Type B pancreatic cell (in vitro differentiated cells): Measurements from ENCODE around the gene MYLK2. TPM values are rescaled to one million over a fixed set of nuclear protein-coding genes. Genes with fewer than 3 reads are reported as not detected.

Experiments
- DNase-seq: peaks from one replicate; pipeline ENCODE4 v3.0.0; 2021; ENCODE audit warnings: mixed read lengths; ENCODE audit not compliant: unreplicated experiment; ENCODE audit errors: extremely low spot score
- H3K27ac Mint-ChIP-seq: 2 replicates; pipeline ENCODE4 v1.8.0; 2021; ENCODE audit warnings: mild to moderate bottlenecking, mixed read lengths
- H3K27me3 Mint-ChIP-seq: 2 replicates; pipeline ENCODE4 v1.8.0; 2021; ENCODE audit warnings: mixed read lengths
- H3K36me3 Mint-ChIP-seq: 2 replicates; pipeline ENCODE4 v1.8.0; 2021; ENCODE audit warnings: mixed read lengths
- H3K4me1 Mint-ChIP-seq: one replicate; pipeline ENCODE4 v1.8.0; 2021; ENCODE audit warnings: mixed read lengths; ENCODE audit not compliant: unreplicated experiment
- H3K4me3 Mint-ChIP-seq: 2 replicates; pipeline ENCODE4 v1.8.0; 2021; ENCODE audit warnings: mild to moderate bottlenecking, mixed read lengths
- H3K9me3 Mint-ChIP-seq: 2 replicates; pipeline ENCODE4 v1.8.0; 2021; ENCODE audit warnings: mixed read lengths
- total RNA-seq: library from RNA; stranded (reverse); gene quantifications from 2 replicates; pipeline ENCODE4 v1.2.1, GENCODE V29; 2021; ENCODE audit warnings: low replicate concordance
- TF ChIP-seq, protein P1 (sequence below): fragments of 200-600 bp; sonication (generic); conservative IDR thresholded peaks from 2 replicates; pipeline ENCODE4 v1.5.0; 2021; ENCODE audit warnings: antibody characterized with exemption, mild to moderate bottlenecking

The MYLK2 gene
- total RNA-seq, 1 donor from 2014 or later = 0.77 TPM

DNA sequence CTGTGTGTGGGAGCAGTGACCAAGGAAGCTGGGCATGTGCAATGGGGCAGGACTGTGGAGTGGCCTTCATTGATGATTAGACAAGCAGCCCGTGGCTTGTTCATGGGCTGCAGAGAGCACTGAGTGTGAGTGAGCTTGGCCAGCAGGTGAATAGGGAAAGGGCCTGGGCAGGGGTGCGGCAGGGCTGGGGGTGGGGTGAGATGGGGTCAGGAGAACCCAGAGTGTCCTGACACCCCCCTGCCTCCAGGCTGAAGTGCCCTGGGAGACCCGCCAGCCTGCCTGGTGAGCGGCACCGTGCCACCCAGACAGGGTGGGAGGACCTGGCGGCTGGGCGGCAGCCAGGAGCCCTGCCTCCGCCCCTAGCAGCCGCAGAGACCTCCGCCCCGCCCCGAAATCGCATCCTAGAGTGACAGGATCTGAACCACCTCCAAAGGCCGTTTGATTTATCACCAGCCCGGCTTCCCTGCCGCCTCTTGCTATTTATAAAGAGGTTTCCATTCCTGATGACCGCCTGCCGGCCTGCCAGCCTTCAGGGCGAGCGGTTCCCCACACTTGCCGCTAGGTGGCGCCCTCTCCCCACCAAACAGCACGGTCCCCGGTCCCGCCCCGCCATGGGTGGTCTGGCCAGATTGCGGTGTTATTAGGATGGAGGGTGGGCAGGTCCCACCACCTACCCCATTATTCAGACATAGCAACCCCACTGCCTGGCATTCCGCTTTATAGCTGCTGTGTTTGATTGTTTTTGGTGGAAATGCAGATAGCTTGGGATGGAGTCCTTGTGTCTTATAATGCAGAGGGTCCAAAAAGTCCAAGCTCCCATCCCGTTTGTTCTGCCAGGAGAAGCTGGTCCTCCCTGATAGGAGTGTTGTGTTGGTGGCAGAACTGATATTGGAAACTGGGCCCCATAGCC, 3.5 kb downstream of the MYLK2 start:
- Mint-ChIP-seq H3K27me3 (peaks cover 6% of the 10 kb centered on the region), H3K9me3 (no peaks in the 10 kb centered on the region), H3K27ac (peak overlapping the region; percentile 20), H3K4me1 (peaks cover 6% of the 10 kb centered on the region), H3K36me3 (no peaks in the 10 kb centered on the region), H3K4me3 (no peak overlapping the region)
- TF ChIP-seq, protein P1, sequence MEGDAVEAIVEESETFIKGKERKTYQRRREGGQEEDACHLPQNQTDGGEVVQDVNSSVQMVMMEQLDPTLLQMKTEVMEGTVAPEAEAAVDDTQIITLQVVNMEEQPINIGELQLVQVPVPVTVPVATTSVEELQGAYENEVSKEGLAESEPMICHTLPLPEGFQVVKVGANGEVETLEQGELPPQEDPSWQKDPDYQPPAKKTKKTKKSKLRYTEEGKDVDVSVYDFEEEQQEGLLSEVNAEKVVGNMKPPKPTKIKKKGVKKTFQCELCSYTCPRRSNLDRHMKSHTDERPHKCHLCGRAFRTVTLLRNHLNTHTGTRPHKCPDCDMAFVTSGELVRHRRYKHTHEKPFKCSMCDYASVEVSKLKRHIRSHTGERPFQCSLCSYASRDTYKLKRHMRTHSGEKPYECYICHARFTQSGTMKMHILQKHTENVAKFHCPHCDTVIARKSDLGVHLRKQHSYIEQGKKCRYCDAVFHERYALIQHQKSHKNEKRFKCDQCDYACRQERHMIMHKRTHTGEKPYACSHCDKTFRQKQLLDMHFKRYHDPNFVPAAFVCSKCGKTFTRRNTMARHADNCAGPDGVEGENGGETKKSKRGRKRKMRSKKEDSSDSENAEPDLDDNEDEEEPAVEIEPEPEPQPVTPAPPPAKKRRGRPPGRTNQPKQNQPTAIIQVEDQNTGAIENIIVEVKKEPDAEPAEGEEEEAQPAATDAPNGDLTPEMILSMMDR = peak; percentile 100
- DNase-seq = peak; percentile 94

GRCh38 chr20:31823360-31824124, 4.4 kb downstream of the MYLK2 start:
- H3K4me1 Mint-ChIP-seq = peaks cover 6% of the 10 kb centered on the region
- H3K9me3 Mint-ChIP-seq = no peaks in the 10 kb centered on the region
- no peaks in the 10 kb centered on the region for H3K36me3 Mint-ChIP-seq
- no peak overlapping the region for H3K4me3 Mint-ChIP-seq
- DNase-seq = no peak
- peaks cover 6% of the 10 kb centered on the region for H3K27me3 Mint-ChIP-seq
- no peak overlapping the region for H3K27ac Mint-ChIP-seq
- TF ChIP-seq, protein P1 = no peak

DNA sequence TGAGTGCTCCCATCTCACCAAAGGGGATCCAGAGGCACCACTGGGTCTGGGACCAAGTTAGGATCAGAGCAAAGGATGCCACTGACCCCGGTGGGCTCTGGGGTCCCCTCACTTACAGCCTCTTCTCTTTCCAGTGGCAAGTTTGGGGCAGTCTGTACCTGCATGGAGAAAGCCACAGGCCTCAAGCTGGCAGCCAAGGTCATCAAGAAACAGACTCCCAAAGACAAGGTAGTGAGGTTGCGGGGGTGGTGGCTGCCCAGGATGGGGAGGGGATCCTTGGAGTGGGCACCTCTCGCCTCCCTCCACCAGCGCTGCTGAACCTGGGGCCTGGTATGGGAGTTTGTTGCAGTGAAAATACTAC, 4.9 kb downstream of the MYLK2 start:
- peaks cover 6% of the 10 kb centered on the region for H3K27me3 Mint-ChIP-seq
- no peaks in the 10 kb centered on the region for H3K9me3 Mint-ChIP-seq

DNA sequence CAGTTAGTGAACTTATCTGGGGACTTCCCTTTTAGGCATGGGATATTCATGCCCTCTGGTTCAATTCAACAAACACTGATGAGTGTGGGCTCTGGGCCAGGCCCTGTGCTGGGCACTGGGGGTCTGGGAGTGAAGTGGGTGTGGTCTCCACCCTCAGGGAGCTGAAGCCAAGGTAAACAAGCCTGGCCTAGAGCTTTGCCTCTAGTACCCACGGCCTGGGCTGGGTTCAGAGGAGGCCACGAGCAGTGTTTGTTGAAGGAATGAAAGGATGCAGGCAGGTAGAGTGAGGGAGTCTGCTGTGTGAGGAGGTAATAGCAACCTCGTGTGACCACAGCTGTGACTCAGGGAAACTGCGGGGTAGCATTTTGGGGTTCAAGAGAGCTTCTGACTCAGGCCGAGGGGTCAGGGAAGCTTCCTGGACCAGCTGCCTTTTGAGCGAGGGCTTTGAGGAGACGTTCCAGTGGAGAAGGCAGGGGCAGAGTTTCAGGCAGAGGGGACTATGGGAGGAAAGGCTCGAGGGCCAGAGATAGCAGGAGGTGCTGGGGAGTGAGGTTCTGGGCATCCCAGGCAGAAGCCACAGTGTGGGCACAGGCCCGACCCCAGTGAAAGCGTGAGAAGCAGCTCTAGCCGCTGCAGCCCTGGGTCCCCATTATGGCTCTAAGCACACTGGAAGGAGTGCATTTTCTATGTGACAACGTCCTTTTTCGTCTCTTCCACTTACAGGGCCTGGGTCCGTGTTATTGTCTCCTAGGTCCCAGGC, 5.6 kb downstream of the MYLK2 start:
- H3K4me3 Mint-ChIP-seq = no peak overlapping the region
- H3K4me1 Mint-ChIP-seq = peaks cover 6% of the 10 kb centered on the region
- no peaks in the 10 kb centered on the region for H3K9me3 Mint-ChIP-seq
- no peaks in the 10 kb centered on the region for H3K36me3 Mint-ChIP-seq
- peaks cover 6% of the 10 kb centered on the region for H3K27me3 Mint-ChIP-seq
- TF ChIP-seq, protein P1 = no peak
- H3K27ac Mint-ChIP-seq = no peak overlapping the region
- no peak for DNase-seq

More for the DNA sequence above, 4.9 kb downstream of the MYLK2 start:
- Mint-ChIP-seq H3K4me3 (no peak overlapping the region), H3K27ac (no peak overlapping the region), H3K36me3 (no peaks in the 10 kb centered on the region), H3K4me1 (peaks cover 6% of the 10 kb centered on the region)
- TF ChIP-seq, protein P1 = no peak
- DNase-seq = no peak

GRCh38 chr20:31826074-31826473, 6.9 kb downstream of the MYLK2 start:
- no peak for DNase-seq
- Mint-ChIP-seq H3K36me3 (no peaks in the 10 kb centered on the region), H3K9me3 (no peaks in the 10 kb centered on the region), H3K4me3 (no peak overlapping the region), H3K4me1 (peaks cover 6% of the 10 kb centered on the region), H3K27me3 (peaks cover 6% of the 10 kb centered on the region), H3K27ac (no peak overlapping the region)
- TF ChIP-seq, protein P1 = no peak
